ENCODE results near the gene KIAA0319L. TPM values are rescaled to one million over a fixed set of nuclear protein-coding genes. Genes with fewer than 3 reads are reported as not detected.
A peak's percentile ranks its signal among the peaks of the same experiment; 100 is the strongest.

The KIAA0319L gene
- total RNA-seq, 1 donor from 2014 or later, result 48.6 TPM

DNA sequence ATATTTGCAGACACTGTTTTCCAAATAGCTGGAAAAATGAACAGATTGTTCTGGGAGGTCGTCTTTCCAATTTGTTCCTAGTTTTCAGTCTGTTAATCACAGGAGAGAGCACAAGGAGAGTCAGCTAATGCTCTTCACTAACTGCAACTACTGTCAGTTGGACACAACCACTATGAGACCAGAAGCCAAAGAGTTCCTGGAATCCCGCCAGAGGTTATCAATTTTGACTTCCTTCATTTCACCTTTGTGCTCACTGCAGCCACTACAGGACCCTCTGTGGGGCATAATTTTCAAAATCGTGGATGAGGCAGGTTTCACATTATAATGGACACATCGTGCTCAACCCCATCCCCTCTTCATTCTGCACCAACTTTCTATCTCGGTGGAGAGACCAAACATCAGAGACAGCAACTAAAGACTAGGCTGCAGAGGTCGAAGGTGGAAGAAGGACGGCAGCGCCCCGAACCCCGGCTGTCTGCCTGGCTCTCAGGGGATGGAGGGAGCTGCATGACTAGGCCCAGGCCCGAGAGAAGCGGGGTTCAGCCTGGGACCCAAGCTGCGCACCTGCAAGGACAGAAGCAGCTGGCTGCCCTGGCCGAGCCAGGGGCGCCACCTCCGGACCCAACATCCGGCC lies 602 bp downstream of the KIAA0319L start:
- TF ChIP-seq, protein P1, sequence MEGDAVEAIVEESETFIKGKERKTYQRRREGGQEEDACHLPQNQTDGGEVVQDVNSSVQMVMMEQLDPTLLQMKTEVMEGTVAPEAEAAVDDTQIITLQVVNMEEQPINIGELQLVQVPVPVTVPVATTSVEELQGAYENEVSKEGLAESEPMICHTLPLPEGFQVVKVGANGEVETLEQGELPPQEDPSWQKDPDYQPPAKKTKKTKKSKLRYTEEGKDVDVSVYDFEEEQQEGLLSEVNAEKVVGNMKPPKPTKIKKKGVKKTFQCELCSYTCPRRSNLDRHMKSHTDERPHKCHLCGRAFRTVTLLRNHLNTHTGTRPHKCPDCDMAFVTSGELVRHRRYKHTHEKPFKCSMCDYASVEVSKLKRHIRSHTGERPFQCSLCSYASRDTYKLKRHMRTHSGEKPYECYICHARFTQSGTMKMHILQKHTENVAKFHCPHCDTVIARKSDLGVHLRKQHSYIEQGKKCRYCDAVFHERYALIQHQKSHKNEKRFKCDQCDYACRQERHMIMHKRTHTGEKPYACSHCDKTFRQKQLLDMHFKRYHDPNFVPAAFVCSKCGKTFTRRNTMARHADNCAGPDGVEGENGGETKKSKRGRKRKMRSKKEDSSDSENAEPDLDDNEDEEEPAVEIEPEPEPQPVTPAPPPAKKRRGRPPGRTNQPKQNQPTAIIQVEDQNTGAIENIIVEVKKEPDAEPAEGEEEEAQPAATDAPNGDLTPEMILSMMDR (conservative IDR thresholded peaks at IDR 0.05), result no peak
- H3K9me3 Mint-ChIP-seq, result no peaks in the 10 kb centered on the region
- peaks cover 36% of the 10 kb centered on the region for H3K4me1 Mint-ChIP-seq (ENCODE audit: unreplicated experiment)
- H3K27me3 Mint-ChIP-seq, result no peaks in the 10 kb centered on the region
- peaks cover 7% of the 10 kb centered on the region for H3K36me3 Mint-ChIP-seq
- H3K27ac Mint-ChIP-seq, result peak overlapping the region; percentile 86
- peak overlapping the region; percentile 97 for H3K4me3 Mint-ChIP-seq
- DNase-seq (ENCODE audit: extremely low spot score, unreplicated experiment), result no peak

DNA sequence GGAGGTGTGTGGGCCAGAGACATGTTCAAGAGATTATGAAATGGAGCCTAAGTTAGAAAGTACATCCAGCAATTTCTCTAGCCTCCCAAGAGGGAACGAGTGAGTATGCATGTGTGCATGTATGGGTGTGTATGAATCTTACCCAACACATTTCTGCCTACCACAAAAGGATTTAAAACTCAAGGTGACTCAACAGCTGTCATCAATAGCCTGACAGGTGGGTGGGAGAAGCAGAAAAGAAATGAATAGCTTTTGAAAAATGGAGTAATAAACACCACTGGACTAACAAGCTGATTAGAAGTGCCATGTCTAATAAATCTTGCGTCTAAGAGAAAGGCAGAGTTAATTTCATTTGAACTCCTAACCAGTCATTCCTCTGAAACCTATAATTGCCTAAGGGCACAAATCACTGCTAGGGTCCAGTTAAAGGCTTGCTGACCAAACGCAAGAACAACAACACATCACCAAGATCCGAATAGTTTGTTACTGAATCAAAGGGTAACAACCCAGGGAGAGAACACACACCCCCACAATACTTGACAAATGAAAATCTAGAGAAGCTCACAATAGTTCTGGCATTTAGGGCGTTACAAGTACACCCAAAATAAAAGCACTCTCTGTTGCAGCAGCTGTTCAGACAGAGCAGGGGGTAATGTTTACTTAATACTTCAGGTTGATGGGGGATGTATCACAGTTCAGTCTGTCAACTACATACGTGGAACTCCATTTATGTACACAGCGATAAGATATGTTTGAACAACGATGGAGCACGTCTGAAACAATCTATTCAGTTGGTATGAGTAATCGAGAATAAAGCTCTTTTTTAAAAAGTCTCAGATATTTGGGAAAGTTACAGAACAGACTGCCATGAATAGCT lies 1.4 kb downstream of the KIAA0319L start:
- Mint-ChIP-seq H3K36me3 (peaks cover 8% of the 10 kb centered on the region), H3K4me3 (peak overlapping the region; percentile 97), H3K9me3 (no peaks in the 10 kb centered on the region), H3K4me1 (ENCODE audit: unreplicated experiment) (peaks cover 31% of the 10 kb centered on the region), H3K27me3 (no peaks in the 10 kb centered on the region), H3K27ac (peak overlapping the region; percentile 86)
- TF ChIP-seq, protein P1 (conservative IDR thresholded peaks at IDR 0.05), result no peak
- DNase-seq (ENCODE audit: extremely low spot score, unreplicated experiment), result no peak

DNA sequence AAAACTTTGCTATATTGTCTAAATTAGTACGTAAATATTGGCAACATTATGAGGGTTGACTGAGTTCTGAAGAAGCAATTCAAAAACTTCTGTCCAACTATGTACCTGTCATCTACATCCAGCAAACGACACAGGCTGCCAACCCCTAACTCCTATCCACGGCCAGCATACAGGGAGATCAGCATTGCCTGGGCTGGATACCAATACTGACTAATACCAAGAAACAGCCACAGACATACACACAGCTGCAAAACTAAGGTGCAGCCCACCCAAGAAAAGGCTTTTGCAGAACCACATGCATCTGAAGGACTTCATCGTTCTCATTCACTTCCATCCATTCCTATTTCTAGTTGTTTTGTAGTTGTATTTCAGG lies 2.0 kb downstream of the KIAA0319L start:
- Mint-ChIP-seq H3K27ac (peak overlapping the region; percentile 86), H3K27me3 (no peaks in the 10 kb centered on the region), H3K4me3 (peak overlapping the region; percentile 97), H3K9me3 (no peaks in the 10 kb centered on the region), H3K36me3 (peaks cover 8% of the 10 kb centered on the region), H3K4me1 (ENCODE audit: unreplicated experiment) (peaks cover 31% of the 10 kb centered on the region)
- TF ChIP-seq, protein P1 (conservative IDR thresholded peaks at IDR 0.05), result no peak
- no peak for DNase-seq (ENCODE audit: extremely low spot score, unreplicated experiment)

DNA sequence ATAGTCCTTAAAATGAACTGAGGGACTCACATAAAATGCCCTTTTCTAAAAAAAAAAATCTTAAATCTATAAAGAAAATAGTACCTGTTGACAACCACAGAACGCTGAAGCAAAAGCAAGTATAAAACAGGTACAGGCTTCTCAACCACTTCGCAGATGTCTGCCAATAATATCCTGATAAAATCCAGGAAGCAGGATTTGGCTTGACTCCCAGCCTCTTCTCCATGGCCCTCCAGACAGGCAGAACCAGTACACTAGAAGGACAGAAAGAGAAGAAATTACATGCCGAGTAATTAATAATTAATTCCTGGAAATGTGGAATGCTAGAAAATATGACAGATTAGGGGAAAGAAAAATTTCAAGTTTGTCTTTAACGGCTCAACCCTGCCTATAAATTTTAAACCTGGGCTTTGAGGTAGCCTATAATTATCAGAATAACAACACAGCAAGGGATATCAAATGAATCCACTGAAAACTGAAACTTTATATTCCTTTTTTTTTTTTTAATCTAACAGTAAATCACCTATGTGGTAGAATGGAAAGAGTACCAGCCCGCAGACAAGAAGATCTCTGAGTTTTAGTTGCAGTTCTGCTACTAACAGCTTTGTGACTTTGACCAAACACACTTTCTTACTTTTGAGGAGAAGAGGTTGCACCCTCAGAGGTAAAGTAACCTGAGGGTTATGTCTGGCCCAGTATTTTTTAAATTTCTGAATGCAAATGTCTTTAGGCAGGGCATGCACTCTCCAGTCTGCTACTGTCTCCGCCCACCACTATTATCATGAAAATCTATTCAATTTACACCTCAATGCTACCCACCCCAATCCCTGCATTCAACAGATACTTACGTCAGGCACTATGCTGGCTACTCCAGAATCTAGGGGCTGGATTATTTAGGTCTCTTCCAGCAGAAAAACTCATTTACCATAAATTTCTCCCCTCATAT lies 2.7 kb downstream of the KIAA0319L start:
- H3K4me3 Mint-ChIP-seq, result peak overlapping the region; percentile 97
- peaks cover 11% of the 10 kb centered on the region for H3K36me3 Mint-ChIP-seq
- no peaks in the 10 kb centered on the region for H3K9me3 Mint-ChIP-seq
- DNase-seq (ENCODE audit: extremely low spot score, unreplicated experiment), result no peak
- peaks cover 27% of the 10 kb centered on the region for H3K4me1 Mint-ChIP-seq (ENCODE audit: unreplicated experiment)
- TF ChIP-seq, protein P1 (conservative IDR thresholded peaks at IDR 0.05), result no peak
- no peak overlapping the region for H3K27ac Mint-ChIP-seq
- no peaks in the 10 kb centered on the region for H3K27me3 Mint-ChIP-seq

DNA sequence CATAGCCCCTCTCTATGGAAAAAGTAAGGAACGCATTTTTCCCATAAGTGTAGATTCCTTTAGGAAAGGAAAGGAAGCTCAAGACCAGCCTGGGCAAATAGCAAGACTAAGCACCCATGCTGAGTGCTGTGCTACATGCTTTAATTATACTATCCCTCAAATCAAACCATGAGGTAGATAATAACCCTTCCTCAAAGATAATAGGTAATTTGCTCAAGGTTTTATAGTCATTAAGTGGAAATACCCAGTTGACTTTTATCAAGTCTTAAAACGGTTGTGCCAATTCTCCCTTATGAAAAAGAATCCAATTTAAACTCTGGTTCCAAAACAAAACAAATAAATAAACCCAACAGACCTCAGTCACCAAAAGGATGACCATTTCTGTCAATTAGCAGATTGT lies 3.4 kb downstream of the KIAA0319L start:
- TF ChIP-seq, protein P1 (conservative IDR thresholded peaks at IDR 0.05), result no peak
- Mint-ChIP-seq H3K27ac (no peak overlapping the region), H3K4me1 (ENCODE audit: unreplicated experiment) (peaks cover 20% of the 10 kb centered on the region), H3K4me3 (no peak overlapping the region), H3K9me3 (no peaks in the 10 kb centered on the region), H3K27me3 (no peaks in the 10 kb centered on the region), H3K36me3 (peaks cover 11% of the 10 kb centered on the region)
- no peak for DNase-seq (ENCODE audit: extremely low spot score, unreplicated experiment)
